Measurements from ENCODE around the gene TRIM49.
"Not testable (repeated sequence)": the region's sequence is repeated elsewhere in the genome, so short reads cannot be mapped to it uniquely, and the experiment has no call there.

The TRIM49 gene

DNA sequence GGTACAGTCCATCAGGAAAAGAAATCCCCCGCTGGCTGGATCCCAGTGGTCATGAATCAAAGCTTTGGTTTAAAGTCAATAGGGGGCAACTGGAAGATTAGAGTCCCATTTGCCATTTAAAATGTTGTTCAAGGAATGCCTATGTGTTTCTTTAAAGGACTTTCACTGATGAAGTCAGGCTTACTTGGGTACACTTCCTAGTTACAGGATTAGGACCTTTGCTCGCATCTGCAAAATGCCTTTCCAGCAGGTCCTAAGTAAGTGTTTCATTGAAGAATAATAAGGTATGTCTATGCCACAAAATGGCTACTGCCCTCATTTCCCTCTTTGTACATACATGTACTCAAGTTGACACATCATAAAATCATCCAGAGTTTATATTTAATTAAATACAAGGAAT, at the start of gene TRIM49:
TSS of gene TRIM49 (minus strand) at position 101 of the 400 bp plus-strand sequence. CDS start 4,106 bp downstream, outside the sequence.
- not testable (repeated sequence) for H3K9me3 Mint-ChIP-seq (ENCODE audit: low read depth); H3K4me1 Mint-ChIP-seq (ENCODE audit: low read depth); H3K27ac Mint-ChIP-seq; H3K36me3 Mint-ChIP-seq; H3K4me3 Mint-ChIP-seq; H3K27me3 Mint-ChIP-seq

GRCh38 chr11:89826694-89827093, 18.3 kb upstream of the TRIM49 start:
- H3K4me3 Mint-ChIP-seq; H3K27me3 Mint-ChIP-seq; H3K9me3 Mint-ChIP-seq (ENCODE audit: low read depth); H3K36me3 Mint-ChIP-seq; H3K4me1 Mint-ChIP-seq (ENCODE audit: low read depth); H3K27ac Mint-ChIP-seq: not testable (repeated sequence)

- H3K9me3 Mint-ChIP-seq (ENCODE audit: low read depth); H3K27ac Mint-ChIP-seq; H3K36me3 Mint-ChIP-seq; H3K4me1 Mint-ChIP-seq (ENCODE audit: low read depth); H3K27me3 Mint-ChIP-seq; H3K4me3 Mint-ChIP-seq: not testable (repeated sequence)
These were observed 11.6 kb upstream of the TRIM49 start for GRCh38 chr11:89820008-89820407.

- H3K27me3 Mint-ChIP-seq; H3K4me3 Mint-ChIP-seq; H3K27ac Mint-ChIP-seq; H3K9me3 Mint-ChIP-seq (ENCODE audit: low read depth); H3K36me3 Mint-ChIP-seq; H3K4me1 Mint-ChIP-seq (ENCODE audit: low read depth): not testable (repeated sequence)
These were observed 5.2 kb upstream of the TRIM49 start for GRCh38 chr11:89813535-89813934.

- H3K4me3 Mint-ChIP-seq; H3K27ac Mint-ChIP-seq; H3K9me3 Mint-ChIP-seq (ENCODE audit: low read depth); H3K36me3 Mint-ChIP-seq; H3K4me1 Mint-ChIP-seq (ENCODE audit: low read depth); H3K27me3 Mint-ChIP-seq: not testable (repeated sequence)
These were observed 20.8 kb downstream of the TRIM49 start for GRCh38 chr11:89787506-89788063.

DNA sequence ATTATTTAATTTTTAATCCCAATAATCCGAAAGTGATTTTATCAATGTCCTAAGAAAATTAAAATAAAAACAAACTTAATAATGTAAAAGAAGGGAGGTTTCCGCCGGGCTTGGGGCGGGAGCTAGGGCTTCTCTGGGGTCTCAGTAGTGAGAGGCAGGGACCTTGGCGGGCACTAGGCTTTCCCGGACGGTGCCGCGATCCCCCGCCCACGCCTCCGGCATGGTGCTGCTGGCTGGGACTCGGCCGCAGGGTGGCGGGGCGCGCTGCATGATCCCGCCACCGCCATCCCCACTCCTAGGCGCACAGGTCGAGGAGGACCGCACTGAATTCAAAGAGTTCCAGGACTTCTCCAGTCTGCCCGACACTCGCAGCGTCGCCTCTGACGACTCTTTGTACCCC, 22.6 kb downstream of the TRIM49 start:
- H3K27me3 Mint-ChIP-seq; H3K27ac Mint-ChIP-seq; H3K36me3 Mint-ChIP-seq; H3K4me1 Mint-ChIP-seq (ENCODE audit: low read depth); H3K9me3 Mint-ChIP-seq (ENCODE audit: low read depth); H3K4me3 Mint-ChIP-seq: not testable (repeated sequence)

- not testable (repeated sequence) for H3K27me3 Mint-ChIP-seq; H3K36me3 Mint-ChIP-seq; H3K4me1 Mint-ChIP-seq (ENCODE audit: low read depth); H3K4me3 Mint-ChIP-seq; H3K27ac Mint-ChIP-seq; H3K9me3 Mint-ChIP-seq (ENCODE audit: low read depth)
These were observed 57.6 kb downstream of the TRIM49 start for GRCh38 chr11:89750822-89751221.
